ENCODE results near the gene CLCF1. TPM values are rescaled to one million over a fixed set of nuclear protein-coding genes. Genes with fewer than 3 reads are reported as not detected.
"Not testable (repeated sequence)": the region's sequence is repeated elsewhere in the genome, so short reads cannot be mapped to it uniquely, and the experiment has no call there.

Gene CLCF1
- total RNA-seq, 1 donor, result 0.81 TPM

- DNase-seq (ENCODE audit: low read depth in 2 of 3, low spot score in 2 of 3), result no peak
These were observed 28.0 kb downstream of the CLCF1 start for GRCh38 chr11:67345247-67345919.

GRCh38 chr11:67344264-67344663, 29.1 kb downstream of the CLCF1 start:
- DNase-seq (ENCODE audit: low read depth in 2 of 3, low spot score in 2 of 3), result peak in 1 of 3 donors; percentile 43

GRCh38 chr11:67337257-67337656, 36.1 kb downstream of the CLCF1 start:
- DNase-seq (ENCODE audit: low read depth in 2 of 3, low spot score in 2 of 3), result no peak

- no peak for DNase-seq (ENCODE audit: low read depth in 2 of 3, low spot score in 2 of 3)
These were observed 41.2 kb downstream of the CLCF1 start for GRCh38 chr11:67332081-67332691.

GRCh38 chr11:67323526-67323925, 49.9 kb downstream of the CLCF1 start:
- no peak for DNase-seq (ENCODE audit: low read depth in 2 of 3, low spot score in 2 of 3)

GRCh38 chr11:67322049-67322448, 51.3 kb downstream of the CLCF1 start:
- DNase-seq (ENCODE audit: low read depth in 2 of 3, low spot score in 2 of 3), result no peak

- no peak for DNase-seq (ENCODE audit: low read depth in 2 of 3, low spot score in 2 of 3)
These were observed 52.0 kb downstream of the CLCF1 start for GRCh38 chr11:67321313-67321871.

GRCh38 chr11:67320691-67321090, 52.7 kb downstream of the CLCF1 start:
- no peak for DNase-seq (ENCODE audit: low read depth in 2 of 3, low spot score in 2 of 3)

GRCh38 chr11:67320011-67320410, 53.4 kb downstream of the CLCF1 start:
- no peak for DNase-seq (ENCODE audit: low read depth in 2 of 3, low spot score in 2 of 3)

GRCh38 chr11:67318876-67319275, 54.5 kb downstream of the CLCF1 start:
- not testable (repeated sequence) for DNase-seq (ENCODE audit: low read depth in 2 of 3, low spot score in 2 of 3)

GRCh38 chr11:67317888-67318555, 55.4 kb downstream of the CLCF1 start:
- no peak for DNase-seq (ENCODE audit: low read depth in 2 of 3, low spot score in 2 of 3)

- DNase-seq (ENCODE audit: low read depth in 2 of 3, low spot score in 2 of 3), result peak; percentile 97 to 99 (median 99)
These were observed 56.1 kb downstream of the CLCF1 start for GRCh38 chr11:67317205-67317887.

GRCh38 chr11:67316882-67317204, 56.6 kb downstream of the CLCF1 start:
- DNase-seq (ENCODE audit: low read depth in 2 of 3, low spot score in 2 of 3), result no peak

GRCh38 chr11:67315325-67315909, 58.0 kb downstream of the CLCF1 start:
- no peak for DNase-seq (ENCODE audit: low read depth in 2 of 3, low spot score in 2 of 3)

GRCh38 chr11:67314218-67314617, 59.2 kb downstream of the CLCF1 start:
- DNase-seq (ENCODE audit: low read depth in 2 of 3, low spot score in 2 of 3), result no peak

Small RNA genes lying within 50 kb of the gene (small RNA-seq; reads per million reads assigned to genes)
- not detected for gene RN7SKP239
- not detected for gene RNU6-1238P

Other genes with a start within 250 kb of the CLCF1 start
- gene GRK2, start 107.1 kb downstream of the CLCF1 start, total RNA-seq, result 543 TPM
- gene ANKRD13D, start 84.3 kb downstream of the CLCF1 start, total RNA-seq, result 77.8 TPM
- 28.0 TPM for gene SSH3, start 70.1 kb downstream of the CLCF1 start, total RNA-seq
- 56.6 TPM for gene POLD4, start 20.1 kb downstream of the CLCF1 start, total RNA-seq
- gene RAD9A, start 18.4 kb upstream of the CLCF1 start, total RNA-seq, result 28.3 TPM
- gene PPP1CA, start 28.3 kb upstream of the CLCF1 start, total RNA-seq, result 328 TPM
- gene TBC1D10C, start 30.5 kb upstream of the CLCF1 start, total RNA-seq, result 73.2 TPM
- 3.0 TPM for gene CARNS1, start 42.1 kb upstream of the CLCF1 start, total RNA-seq
- gene RPS6KB2, start 54.9 kb upstream of the CLCF1 start, total RNA-seq, result 63.0 TPM
- 230 TPM for gene PTPRCAP, start 64.1 kb upstream of the CLCF1 start, total RNA-seq
- gene CORO1B, start 69.9 kb upstream of the CLCF1 start, total RNA-seq, result 120 TPM
- 0.27 TPM for gene GPR152, start 79.1 kb upstream of the CLCF1 start, total RNA-seq
- 1.6 TPM for gene CABP4, start 81.8 kb upstream of the CLCF1 start, total RNA-seq
- gene TMEM134, start 95.7 kb upstream of the CLCF1 start, total RNA-seq, result 30.4 TPM
- gene AIP, start 109.4 kb upstream of the CLCF1 start, total RNA-seq, result 141 TPM
- 21.0 TPM for gene PITPNM1, start 131.8 kb upstream of the CLCF1 start, total RNA-seq
- gene CDK2AP2, start 134.6 kb upstream of the CLCF1 start, total RNA-seq, result 42.5 TPM
- gene CABP2, start 149.8 kb upstream of the CLCF1 start, total RNA-seq, result not detected
- gene GSTP1, start 210.2 kb upstream of the CLCF1 start, total RNA-seq, result 593 TPM
- gene NDUFV1, start 233.3 kb upstream of the CLCF1 start, total RNA-seq, result 234 TPM

Measured in hematopoietic multipotent progenitor cell (in vitro differentiated cells).